HG03439 (cell line): Measurements from ENCODE around the gene ZNF554.
"Not testable (repeated sequence)": the region's sequence is repeated elsewhere in the genome, so short reads cannot be mapped to it uniquely, and the experiment has no call there.

ENCODE experiments used
- ATAC-seq: cut with Tn5 transposase; IDR thresholded peaks from one replicate; pipeline ENCODE4 v1.9.1; 2021; ENCODE audit warnings: mild to moderate bottlenecking, moderate library complexity; ENCODE audit not compliant: unreplicated experiment

ZNF554 gene

DNA sequence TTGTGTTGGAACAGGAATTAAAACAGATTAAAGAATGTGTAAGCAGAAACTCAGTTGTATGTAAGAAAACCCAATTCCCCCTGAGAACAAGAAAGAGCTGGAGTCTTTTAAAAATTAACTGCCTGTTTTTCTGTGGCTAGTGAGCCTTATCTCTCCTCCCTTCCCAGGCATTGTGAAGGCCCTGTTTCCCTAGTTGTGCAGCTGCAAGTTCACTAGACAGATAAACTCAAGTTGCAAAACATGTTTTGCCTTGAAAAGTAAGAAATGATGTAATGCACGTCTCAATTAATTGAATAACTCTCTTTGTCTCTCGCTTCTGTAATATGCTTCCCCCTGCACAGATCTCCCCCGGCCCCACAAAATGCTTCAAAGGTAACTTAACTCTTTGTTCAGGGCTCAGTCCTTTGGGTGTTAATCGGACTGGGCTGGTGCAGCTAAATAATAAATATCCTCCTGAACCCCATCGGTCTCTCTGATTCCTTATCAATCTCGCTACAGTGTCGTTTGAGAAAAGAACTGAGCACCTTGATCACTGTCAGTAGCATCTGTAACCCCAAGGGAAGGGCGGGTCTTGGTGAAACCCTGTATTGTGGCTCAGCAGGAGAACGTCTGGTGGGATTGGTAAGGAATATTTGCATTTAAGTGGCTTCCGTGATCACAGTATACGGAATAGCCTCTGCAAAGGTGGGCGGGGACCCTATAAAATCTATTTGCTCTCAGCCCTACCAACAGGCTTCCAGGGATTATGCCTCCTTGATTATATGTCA is 45.8 kb downstream of the ZNF554 start:
- ATAC-seq = no peak

DNA sequence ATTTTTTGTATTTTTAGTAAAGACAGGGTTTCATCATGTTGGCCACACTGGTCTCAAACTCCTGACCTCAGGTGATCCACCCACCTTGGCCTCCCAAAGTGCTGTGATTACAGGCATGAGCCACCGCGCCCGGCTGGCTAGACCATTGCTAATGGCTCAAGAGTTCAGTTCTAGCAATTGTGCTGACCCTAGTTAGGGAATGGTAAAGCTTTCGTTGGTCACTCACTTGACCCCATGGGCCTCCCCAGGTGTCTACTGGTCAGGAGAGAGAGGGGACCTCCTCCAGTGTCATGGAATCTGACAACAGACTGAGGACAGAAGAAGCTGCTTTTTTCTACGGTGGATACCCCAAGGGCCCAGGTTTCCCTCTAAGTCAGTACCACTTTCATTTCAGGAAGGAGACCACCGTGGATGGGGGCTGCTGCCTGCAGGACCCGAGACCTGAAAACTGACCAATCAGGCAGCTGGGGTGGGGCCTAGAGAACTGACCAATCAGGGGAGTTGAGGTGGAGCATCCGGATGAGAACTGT is 46.9 kb downstream of the ZNF554 start:
- ATAC-seq = no peak

DNA sequence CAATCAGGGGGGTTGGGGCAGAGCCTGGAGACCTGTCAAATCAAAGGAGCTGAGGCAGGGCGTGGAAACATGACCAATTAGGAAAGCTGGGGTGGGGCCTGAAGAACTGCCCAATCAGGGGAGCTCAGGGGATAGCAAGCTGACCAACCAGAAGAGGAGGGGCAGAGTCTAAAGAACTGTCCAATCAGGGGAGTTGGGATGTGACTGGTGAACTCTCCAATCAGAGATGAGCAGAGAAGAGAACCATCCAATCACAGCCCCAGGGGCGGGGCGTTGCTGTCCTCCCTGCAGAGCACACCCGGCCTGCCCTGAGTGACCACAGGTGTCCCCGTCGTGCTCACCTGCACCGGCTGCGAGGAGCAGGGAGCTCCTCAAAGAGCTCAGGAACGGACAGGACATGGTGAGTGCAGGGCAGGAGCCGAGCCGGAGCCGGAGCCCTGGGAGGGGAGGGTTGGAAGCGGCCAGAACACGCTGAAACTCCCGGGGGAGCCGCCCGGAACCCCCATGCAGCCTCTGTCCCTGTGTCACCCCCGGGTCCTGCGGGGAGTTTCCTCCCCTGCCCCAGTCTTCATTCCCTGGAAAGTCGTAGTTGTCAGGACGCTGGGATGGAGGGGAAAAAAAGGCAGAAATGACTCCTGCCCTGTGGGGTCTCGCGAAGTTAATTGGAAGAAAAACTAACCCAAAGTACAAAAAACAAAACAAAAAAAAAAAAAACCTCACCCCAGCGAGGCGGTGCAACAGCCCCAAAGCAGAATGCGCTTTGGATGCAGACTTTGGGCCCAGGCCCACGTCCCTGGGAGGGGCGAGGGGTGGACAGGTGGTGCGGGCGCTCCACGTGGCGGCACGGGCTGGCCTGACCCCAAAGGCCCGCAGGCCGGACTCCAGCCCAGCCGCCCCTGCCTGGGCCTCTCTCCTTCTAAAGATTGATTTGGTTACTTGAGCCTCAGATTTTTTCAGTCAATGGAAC is 47.6 kb downstream of the ZNF554 start, which contains the start of gene ZNF556:
Gene ZNF556 (plus strand): TSS at position 311 of the 967 bp plus-strand sequence. CDS start 87 bp downstream, at position 398.
- no peak for ATAC-seq

DNA sequence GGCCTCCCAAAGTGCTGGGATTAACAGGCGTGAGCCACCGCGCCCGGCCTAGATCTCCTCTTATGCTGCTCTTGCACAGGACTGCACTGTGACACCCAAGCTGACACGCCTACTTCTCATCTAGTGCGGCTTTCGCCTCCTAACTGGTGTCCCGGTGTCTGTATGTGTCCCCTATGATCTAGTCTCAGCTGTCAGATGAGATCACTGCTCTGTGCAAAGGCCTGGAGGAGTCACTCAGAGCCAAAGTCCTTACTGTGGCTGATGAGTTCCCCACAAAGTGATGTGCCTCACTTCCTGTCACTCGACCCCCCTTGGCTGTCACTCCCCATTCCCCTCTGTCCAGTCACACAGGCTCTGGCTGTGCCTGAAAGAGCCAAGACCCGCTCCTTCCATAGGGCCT is 50.0 kb downstream of the ZNF554 start:
- no peak for ATAC-seq

DNA sequence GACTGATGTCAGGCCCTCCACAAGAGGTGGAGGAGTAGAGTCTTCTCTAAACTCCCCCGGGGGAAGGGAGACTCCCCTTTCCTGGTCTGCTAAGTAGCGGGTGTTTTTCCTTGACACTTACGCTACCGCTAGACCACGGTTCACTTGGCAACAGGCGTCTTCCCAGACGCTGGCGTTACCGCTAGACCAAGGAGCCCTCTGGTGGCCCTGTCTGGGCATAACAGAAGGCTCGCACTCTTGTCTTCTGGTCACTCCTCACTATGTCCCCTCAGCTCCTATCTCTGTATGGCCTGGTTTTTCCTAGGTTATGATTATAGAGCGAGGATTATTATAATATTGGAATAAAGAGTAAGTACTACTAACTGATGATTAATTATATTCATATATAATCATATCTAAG is 52.5 kb downstream of the ZNF554 start:
- not testable (repeated sequence) for ATAC-seq

DNA sequence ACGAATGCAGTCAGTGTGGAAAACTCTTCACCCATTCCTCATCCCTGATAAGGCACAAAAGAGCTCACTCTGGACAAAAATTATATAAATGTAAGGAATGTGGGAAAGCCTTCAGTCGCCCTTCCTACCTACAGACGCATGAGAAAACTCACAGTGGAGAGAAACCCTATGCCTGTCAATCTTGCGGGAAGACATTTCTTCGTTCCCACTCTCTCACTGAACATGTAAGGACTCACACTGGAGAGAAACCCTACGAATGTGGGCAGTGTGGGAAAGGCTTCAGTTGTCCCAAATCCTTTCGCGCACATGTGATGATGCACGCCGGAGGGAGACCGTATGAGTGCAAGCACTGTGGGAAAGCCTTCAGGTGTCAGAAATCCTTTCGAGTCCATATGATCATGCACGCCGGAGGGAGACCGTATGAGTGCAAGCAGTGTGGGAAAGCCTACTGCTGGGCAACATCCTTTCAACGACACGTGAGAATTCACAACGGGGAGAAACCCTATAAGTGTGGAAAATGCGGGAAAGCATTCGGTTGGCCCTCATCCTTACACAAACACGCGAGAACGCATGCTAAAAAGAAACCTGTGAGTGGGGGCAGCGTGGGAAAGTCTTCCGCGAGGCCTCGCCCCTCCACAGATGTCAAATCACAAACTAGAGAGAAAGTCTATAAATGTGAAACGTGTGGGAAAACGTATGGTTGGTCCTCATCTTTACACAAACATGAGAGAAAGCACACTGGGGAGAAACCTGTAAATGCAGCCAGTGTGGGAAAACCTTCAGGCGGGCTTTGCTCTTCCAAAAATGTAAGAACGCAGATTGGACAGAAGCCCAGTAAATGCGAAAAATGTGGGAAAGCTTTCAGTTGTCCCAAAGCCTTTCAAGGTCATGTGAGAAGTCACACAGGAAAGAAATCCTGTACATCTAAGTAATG is 58.0 kb downstream of the ZNF554 start:
- ATAC-seq = no peak

DNA sequence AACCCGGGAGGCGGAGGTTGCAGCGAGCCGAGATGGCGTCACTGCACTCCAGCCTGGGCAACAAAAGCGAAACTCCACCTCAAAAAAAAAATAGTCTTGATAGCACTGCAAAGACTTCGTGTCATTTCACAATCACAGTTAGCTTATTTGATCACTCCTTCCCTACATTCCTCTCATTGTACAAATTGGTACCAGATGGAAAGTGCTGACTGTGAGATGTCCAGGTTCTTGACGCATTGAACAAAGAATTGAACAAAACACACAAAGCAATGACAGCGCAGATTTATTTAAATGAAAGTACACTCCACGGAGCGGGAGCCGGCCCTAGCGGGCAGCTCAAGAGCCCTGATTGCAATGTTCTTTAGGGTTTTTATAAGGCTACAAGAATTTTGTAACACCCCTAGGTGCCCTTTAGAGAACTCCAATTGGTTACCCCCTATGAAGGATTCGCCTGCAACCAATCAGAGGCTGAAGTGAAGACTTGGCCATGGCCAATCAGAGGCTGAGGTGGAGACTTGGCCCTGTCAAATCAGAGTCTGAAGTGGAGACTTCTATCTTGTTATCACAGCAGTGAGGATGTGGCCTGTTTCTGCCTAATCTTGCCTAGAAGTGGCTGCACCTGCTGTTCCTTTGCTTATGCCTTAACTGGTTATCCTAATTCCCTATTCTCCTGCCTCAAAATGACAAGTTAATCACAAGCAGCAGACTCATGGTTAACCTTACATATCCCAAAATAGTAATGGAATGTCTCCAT is 64.2 kb downstream of the ZNF554 start:
- no peak for ATAC-seq

DNA sequence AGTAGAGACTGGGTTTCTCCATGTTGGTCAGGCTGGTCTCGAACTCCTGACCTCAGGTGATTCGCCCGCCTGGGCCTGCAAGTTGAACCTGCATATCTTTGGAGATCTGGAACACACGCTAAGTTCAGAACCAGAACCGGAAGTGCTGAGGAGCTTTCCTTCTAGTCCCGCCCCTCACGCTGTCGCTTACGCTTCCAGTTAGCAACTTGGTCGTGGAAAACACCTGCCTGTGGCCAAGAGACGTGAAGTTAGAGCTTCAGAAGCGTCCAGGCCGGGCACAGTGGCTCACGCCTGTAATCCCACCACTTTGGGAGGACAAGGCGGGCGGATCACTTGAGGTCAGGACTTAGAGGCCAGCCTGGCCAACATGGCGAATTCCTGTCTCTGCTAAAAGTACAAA is 66.1 kb downstream of the ZNF554 start:
- ATAC-seq = no peak
